ENCODE results near the gene LIPC. TPM values are rescaled to one million over a fixed set of nuclear protein-coding genes. Genes with fewer than 3 reads are reported as not detected.

Gene LIPC
- 0.65 TPM for total RNA-seq
- long read RNA-seq, partial matches to known transcripts, result 0 of 1 reads
- long read RNA-seq, other reads (novel, unspliced or antisense), result 1 of 1 reads

- ATAC-seq (ENCODE audit: poor library complexity) (no peak), DNase-seq (no peak)
- intact Hi-C loops (cut with DNase I), result no loop called here
Observed at GRCh38 chr15:58431221-58432149, at the start of gene LIPC. LIPC (plus strand) TSS chr15:58431991; CDS start chr15:58432033, 42 bp downstream.

DNA sequence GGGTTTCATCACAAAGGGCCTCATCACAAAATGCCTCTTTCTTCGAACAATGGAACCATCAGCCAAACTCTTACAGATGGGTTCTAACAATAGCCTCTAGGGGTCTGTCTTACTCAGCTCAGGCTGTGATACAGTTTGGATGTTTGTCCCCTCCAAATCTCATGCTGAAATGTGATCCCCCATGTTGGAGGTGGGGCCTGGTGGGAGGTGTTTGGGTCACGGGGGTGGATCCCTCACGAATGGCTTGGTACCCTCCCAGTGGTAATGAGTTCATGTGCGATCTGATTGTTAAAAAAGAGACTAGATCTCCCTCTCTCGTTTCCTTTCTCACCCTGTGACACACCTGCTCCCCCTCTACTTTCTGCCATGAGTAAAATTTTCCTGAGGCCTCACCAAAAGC lies 47.9 kb upstream of the LIPC start:
- intact Hi-C loops (cut with DNase I), result no loop called here
- DNase-seq (no peak), ATAC-seq (ENCODE audit: poor library complexity) (no peak)

DNA sequence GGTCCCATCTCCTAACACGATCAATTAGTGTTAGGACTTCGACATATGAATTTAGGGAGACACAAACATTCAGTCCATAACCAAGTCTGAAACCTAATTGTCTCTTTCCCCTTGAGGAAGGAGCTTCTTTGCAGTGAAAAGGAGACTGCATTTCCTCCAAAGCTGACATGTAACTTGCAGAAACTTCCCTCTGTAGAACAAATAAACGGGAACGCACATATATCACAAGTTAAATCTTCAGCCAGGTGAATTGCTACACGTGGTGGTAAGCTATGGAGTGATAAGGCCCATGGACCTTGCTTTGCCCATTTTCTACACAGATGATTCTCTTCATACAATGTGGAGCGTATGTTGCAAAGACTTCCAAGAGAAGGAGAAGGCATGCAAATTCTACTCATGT lies 47.1 kb upstream of the LIPC start:
- ATAC-seq (ENCODE audit: poor library complexity), result no peak
- DNase-seq, result no peak
- intact Hi-C loops (cut with DNase I), result no loop called here

DNA sequence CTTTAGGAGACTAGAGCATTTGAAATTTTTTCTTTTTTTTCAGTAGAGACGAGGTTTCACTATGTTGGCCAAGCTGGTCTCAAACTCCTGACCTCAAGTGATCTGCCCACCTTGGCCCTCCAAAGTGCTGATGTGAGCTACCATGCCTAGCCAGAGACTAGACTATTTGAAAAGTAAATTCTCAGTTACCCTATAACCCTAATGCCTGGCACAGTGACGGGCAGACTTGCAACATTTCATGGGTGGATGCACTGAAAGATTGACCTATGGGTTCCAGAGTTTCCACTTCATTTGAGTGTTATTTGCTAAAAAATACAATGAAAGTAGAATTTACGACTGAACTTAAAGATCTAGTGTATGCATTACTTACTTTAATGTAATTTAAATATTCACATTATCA lies 45.7 kb upstream of the LIPC start:
- ATAC-seq (ENCODE audit: poor library complexity), result no peak
- no peak for DNase-seq
- intact Hi-C loops (cut with DNase I), result no loop called here

DNA sequence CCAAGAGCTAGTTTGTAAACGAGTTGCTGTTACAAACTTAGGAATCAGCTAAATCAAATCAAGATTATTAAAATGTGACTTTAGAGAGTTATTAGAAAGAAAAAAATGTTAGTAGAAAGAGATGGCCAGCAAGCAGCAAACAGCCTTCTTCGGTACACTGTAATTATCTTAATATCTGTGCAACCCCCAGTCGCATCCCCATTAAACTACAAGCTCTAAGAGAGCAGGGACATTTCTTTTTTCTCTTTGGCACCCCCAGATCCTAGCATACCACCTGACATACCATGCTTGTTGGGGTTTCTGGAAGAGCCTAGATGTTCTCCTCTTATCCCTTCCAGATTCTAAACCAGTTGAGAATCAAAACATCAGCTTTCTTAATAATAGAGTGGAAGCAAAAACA lies 45.1 kb upstream of the LIPC start:
- ATAC-seq (ENCODE audit: poor library complexity) (no peak), DNase-seq (no peak)
- intact Hi-C loops (cut with DNase I), result no loop called here

DNA sequence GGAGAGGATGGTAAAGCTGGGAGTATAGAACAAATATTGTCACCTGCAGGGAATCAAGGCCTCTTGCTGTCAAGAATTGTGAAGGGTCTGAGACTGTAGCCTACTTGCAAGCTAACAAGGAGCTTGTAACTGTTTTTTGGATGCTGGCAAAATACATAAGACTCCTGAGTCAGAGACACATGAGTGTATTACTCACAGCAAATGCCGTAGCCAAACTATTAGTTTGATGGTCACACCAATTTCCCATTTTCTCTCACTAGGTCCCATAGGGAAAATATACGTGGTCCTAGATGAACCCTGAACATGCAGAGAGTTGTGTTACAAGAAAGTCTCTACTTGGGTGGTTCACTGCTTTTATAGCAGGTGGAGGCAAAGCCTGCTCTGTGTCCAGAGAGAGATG lies 44.7 kb upstream of the LIPC start:
- ATAC-seq (ENCODE audit: poor library complexity) (no peak), DNase-seq (no peak)
- intact Hi-C loops (cut with DNase I), result no loop called here

GRCh38 chr15:58388211-58388610 lies 43.6 kb upstream of the LIPC start:
- ATAC-seq (ENCODE audit: poor library complexity) (no peak), DNase-seq (no peak)
- intact Hi-C loops (cut with DNase I), result no loop called here

DNA sequence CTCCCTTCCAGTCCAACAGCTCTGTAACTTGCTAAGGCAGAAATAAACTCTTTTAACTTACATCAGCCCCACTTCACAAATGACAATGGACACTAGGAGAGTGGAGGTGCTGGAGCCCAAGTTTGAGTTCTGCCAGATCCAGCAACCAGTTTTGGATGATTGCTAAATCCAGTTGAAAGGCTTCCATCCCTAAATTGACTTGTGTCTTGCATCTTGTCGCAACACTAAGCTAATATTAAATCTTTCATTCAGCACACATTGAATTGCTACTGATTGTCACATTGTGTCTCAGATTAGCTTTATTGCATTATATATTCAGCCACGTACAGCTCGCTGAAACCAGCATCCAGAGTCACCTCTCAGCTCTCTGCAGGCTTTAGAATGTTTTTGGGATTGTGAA lies 41.7 kb upstream of the LIPC start:
- ATAC-seq (ENCODE audit: poor library complexity) (no peak), DNase-seq (no peak)
- intact Hi-C loops (cut with DNase I), result no loop called here

- ATAC-seq (ENCODE audit: poor library complexity), result no peak
- no peak for DNase-seq
- intact Hi-C loops (cut with DNase I), result no loop called here
Observed at GRCh38 chr15:58390655-58391054, 41.1 kb upstream of the LIPC start.

DNA sequence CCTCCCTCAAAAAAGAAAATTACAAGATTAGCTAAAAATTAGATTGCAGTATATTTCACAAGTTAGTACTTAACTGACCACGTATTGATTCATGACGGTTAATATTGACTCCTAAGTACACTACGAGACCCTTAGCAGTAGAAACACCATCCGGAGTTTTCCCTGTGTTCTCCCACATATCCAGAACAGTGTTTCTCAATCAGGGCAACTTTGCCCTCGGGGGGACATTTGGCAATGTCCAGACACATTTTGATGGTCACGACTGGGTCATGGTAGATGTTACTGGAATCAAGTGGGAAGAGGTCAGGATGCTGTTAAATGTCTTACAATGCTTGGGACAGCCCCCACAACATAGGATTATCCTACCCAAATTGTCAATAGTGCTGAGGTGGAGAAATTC lies 40.7 kb upstream of the LIPC start:
- intact Hi-C loops (cut with DNase I), result no loop called here
- ATAC-seq (ENCODE audit: poor library complexity), result no peak
- no peak for DNase-seq

- intact Hi-C loops (cut with DNase I), result no loop called here
- ATAC-seq (ENCODE audit: poor library complexity), result no peak
Observed at GRCh38 chr15:58392141-58392540, 39.6 kb upstream of the LIPC start.

GRCh38 chr15:58392611-58393161 lies 39.1 kb upstream of the LIPC start:
- DNase-seq (no peak), ATAC-seq (ENCODE audit: poor library complexity) (no peak)
- intact Hi-C loops (cut with DNase I), result no loop called here

More at GRCh38 chr15:58392141-58392540, 39.6 kb upstream of the LIPC start:
- no peak for DNase-seq

- DNase-seq (no peak), ATAC-seq (ENCODE audit: poor library complexity) (peak; percentile 38)
- intact Hi-C loops (cut with DNase I), result no loop called here
Observed at GRCh38 chr15:58393241-58393662, 38.5 kb upstream of the LIPC start.

DNA sequence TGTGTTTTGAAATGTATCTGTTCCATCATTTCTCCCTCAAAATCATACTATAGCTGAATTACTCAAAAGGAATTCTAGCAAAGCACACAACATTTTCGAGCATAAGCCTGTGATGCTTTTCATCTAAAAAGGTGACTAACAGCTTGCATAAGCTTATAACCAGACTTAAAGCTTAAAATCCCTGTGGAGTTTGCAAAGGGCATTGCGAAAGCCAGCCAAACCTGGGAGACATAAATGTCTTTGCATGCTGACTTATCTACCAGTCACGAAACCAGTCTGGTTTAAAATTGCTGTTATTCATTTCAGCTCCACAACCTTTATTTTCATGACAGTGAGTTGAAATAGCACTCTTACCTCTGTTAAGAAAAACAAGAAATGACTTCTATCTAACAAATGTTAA lies 35.6 kb upstream of the LIPC start:
- DNase-seq (no peak), ATAC-seq (ENCODE audit: poor library complexity) (no peak)
- intact Hi-C loops (cut with DNase I), result no loop called here

DNA sequence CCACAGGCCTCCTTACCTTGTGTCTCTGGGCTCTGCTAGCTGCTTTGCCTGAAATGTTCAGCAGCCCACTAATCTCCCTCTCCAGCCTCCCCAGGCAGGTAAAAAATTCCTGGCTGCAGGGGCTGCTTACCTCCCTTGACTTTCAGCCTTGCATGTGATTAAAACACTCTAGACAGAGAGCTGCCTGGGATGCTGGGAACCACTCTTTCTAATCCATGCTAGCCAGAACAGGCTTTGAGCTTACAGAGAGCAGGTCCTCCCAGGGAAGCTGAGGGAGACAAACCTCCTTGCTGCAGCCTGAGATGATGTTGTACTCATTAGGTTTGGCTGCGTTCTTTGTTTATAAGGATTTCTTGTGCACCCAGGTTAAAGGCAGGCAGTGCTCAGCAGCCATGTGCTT lies 33.7 kb upstream of the LIPC start:
- no peak for DNase-seq
- intact Hi-C loops (cut with DNase I), result no loop called here
- ATAC-seq (ENCODE audit: poor library complexity), result no peak

DNA sequence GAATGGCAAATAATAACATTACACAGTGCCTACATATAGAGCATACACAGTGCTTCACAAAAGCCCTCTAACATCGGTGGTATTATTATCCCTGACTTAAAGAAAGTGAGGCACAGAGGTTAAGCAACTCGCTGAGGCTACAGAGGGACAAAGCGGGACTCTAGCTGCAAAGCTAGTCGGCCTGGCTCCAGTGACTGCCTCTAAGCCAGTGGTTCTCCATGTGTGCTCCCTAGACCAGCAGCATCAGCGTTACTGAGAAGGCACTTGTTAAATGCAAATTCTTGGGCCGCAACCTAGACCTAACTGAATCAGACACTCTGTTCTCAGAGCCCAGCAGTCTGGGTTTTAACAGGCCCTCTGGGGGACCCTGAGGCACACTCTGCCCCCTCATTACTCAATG lies 33.1 kb upstream of the LIPC start:
- ATAC-seq (ENCODE audit: poor library complexity), result no peak
- intact Hi-C loops (cut with DNase I), result no loop called here
- no peak for DNase-seq

GRCh38 chr15:58399739-58400138 lies 32.1 kb upstream of the LIPC start:
- DNase-seq, result no peak
- intact Hi-C loops (cut with DNase I), result no loop called here

DNA sequence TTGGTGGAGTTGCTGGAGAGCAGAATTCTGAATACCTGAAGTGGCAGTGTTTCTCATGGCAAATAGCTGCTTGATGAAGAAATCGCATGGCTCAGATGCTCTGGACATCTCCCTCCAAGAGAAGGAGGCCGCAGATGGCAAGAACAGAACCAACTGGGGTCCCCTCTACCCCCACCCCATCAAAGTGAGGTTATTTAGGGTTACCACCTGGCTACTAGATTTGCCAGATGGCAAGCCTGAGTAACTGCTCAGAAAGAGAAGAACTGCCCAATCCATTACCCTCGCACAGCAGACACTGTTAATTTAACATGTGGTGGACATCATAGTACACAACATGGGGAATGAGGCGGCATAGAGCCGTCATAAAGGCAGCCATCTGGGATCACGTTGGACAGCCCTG lies 30.5 kb upstream of the LIPC start:
- DNase-seq (no peak), ATAC-seq (ENCODE audit: poor library complexity) (no peak)
- intact Hi-C loops (cut with DNase I), result no loop called here

More at GRCh38 chr15:58399739-58400138, 32.1 kb upstream of the LIPC start:
- ATAC-seq (ENCODE audit: poor library complexity), result no peak

DNA sequence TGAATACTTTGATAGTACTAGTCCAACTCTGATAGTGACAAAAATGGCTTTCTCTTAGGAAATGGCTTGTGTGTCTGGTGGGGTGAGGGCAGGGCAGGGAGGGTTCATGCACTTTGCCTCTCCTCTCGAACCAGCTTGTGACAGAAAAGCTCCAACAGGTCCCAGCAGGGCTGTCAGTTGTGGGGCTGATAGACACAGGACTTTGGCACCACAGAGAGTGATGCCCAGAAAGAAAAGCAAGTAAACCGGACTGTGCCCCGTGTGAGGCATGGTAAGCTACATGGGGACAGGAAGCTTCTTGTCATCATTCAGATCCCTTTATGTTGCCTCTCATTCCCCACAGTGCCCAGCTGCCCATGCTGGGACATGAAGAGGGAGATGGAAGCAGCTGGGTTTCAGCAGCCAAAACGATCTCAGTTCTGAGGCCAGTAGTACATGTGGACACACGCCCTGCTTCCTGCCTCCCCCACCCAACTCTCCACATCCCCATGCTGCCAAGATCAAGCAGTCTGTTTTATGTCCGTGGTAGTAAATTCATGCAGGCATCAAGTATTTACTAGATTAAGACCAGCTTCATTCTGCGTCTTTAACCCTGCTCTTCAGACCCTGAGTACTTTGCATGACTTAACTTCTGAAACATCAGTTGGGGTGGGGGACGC lies 29.7 kb upstream of the LIPC start:
- intact Hi-C loops (cut with DNase I), result no loop called here
- no peak for DNase-seq
- no peak for ATAC-seq (ENCODE audit: poor library complexity)

GRCh38 chr15:58403581-58403980 lies 28.2 kb upstream of the LIPC start:
- ATAC-seq (ENCODE audit: poor library complexity) (no peak), DNase-seq (no peak)
- intact Hi-C loops (cut with DNase I), result no loop called here
